ENCODE data around the gene SCD5.

DNA sequence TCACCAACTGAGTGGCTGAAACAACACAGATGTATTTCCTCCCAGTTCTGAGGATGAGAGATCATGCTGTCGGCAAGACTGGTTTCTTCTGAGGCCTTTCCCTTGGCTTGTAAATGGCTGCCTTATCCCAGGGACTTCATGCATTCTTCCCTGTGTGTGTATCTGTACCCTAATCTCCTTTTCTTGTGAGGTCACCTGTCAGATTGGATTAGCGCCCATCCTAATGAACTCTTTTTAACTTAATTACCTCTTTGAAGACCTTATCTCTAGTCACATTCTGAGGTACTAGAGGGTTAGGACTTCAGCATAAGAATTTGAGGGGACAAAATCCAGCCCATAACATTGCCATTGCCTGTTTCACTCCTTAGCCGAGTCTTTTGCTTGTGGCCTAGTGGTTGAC lies 177.3 kb downstream of the SCD5 start:
- TF ChIP-seq, protein P1, sequence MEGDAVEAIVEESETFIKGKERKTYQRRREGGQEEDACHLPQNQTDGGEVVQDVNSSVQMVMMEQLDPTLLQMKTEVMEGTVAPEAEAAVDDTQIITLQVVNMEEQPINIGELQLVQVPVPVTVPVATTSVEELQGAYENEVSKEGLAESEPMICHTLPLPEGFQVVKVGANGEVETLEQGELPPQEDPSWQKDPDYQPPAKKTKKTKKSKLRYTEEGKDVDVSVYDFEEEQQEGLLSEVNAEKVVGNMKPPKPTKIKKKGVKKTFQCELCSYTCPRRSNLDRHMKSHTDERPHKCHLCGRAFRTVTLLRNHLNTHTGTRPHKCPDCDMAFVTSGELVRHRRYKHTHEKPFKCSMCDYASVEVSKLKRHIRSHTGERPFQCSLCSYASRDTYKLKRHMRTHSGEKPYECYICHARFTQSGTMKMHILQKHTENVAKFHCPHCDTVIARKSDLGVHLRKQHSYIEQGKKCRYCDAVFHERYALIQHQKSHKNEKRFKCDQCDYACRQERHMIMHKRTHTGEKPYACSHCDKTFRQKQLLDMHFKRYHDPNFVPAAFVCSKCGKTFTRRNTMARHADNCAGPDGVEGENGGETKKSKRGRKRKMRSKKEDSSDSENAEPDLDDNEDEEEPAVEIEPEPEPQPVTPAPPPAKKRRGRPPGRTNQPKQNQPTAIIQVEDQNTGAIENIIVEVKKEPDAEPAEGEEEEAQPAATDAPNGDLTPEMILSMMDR (IDR thresholded peaks at IDR 0.05): no peak
- TF ChIP-seq POLR2A (IDR thresholded peaks at IDR 0.05): no peak
